ENCODE results near the gene OLIG2.

OLIG2 gene

DNA sequence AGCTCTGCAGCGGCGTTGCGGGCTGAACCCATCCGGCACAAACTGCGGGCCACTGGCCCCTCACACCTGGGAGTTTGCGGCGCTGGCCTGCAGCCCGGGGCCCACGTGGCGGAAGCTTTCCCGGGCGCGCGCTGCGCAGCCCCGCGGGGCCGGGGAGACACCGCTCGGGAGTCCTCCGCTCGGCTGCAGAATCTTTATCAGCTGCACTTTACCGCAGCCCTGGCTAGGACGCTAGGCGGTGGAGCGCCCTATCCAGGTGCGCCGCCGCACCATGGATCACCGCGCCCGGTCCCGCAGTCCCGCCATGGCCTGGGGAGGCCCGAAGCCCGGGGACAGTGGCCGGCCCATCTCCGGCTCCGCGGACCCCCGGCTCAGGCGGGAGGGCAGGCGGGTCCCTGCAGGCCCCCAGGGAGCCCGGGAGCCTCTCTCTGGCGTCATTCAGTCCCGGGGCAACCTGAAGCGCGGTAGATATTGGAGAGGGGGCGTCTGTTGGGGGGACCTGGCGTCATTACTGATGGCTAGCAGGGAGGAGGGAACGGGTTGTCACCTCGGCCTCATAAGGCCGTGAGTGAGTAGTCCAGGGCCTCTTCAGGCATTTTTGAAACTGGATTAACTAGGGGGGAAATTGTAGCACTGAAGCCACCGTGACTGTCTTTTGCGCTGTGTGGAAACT, 5.7 kb upstream of the OLIG2 start:
- H3K27ac ChIP-seq (replicated peaks), result no peak overlapping the region
- no peak for DNase-seq (ENCODE audit: low read depth in 1 of 2, low spot score in 1 of 2)
- no peaks in the 10 kb centered on the region for H3K27me3 ChIP-seq (ENCODE audit: insufficient read depth, poor library complexity, severe bottlenecking)
- no peak overlapping the region for H3K4me3 ChIP-seq (replicated peaks; ENCODE audit: insufficient read depth, low read length)
- TF ChIP-seq GABPA (IDR thresholded peaks at IDR 0.05; ENCODE audit: low read depth), result no peak
- TF ChIP-seq, protein P1, sequence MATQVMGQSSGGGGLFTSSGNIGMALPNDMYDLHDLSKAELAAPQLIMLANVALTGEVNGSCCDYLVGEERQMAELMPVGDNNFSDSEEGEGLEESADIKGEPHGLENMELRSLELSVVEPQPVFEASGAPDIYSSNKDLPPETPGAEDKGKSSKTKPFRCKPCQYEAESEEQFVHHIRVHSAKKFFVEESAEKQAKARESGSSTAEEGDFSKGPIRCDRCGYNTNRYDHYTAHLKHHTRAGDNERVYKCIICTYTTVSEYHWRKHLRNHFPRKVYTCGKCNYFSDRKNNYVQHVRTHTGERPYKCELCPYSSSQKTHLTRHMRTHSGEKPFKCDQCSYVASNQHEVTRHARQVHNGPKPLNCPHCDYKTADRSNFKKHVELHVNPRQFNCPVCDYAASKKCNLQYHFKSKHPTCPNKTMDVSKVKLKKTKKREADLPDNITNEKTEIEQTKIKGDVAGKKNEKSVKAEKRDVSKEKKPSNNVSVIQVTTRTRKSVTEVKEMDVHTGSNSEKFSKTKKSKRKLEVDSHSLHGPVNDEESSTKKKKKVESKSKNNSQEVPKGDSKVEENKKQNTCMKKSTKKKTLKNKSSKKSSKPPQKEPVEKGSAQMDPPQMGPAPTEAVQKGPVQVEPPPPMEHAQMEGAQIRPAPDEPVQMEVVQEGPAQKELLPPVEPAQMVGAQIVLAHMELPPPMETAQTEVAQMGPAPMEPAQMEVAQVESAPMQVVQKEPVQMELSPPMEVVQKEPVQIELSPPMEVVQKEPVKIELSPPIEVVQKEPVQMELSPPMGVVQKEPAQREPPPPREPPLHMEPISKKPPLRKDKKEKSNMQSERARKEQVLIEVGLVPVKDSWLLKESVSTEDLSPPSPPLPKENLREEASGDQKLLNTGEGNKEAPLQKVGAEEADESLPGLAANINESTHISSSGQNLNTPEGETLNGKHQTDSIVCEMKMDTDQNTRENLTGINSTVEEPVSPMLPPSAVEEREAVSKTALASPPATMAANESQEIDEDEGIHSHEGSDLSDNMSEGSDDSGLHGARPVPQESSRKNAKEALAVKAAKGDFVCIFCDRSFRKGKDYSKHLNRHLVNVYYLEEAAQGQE (IDR thresholded peaks at IDR 0.05; ENCODE audit: insufficient replicate concordance, low read depth), result no peak
- no peak for TF ChIP-seq POLR2AphosphoS5 (IDR thresholded peaks at IDR 0.05; ENCODE audit: low read depth)
- no peak for TF ChIP-seq SPI1 (IDR thresholded peaks at IDR 0.05; ENCODE audit: borderline replicate concordance, low read depth)
- TF ChIP-seq, protein P2, sequence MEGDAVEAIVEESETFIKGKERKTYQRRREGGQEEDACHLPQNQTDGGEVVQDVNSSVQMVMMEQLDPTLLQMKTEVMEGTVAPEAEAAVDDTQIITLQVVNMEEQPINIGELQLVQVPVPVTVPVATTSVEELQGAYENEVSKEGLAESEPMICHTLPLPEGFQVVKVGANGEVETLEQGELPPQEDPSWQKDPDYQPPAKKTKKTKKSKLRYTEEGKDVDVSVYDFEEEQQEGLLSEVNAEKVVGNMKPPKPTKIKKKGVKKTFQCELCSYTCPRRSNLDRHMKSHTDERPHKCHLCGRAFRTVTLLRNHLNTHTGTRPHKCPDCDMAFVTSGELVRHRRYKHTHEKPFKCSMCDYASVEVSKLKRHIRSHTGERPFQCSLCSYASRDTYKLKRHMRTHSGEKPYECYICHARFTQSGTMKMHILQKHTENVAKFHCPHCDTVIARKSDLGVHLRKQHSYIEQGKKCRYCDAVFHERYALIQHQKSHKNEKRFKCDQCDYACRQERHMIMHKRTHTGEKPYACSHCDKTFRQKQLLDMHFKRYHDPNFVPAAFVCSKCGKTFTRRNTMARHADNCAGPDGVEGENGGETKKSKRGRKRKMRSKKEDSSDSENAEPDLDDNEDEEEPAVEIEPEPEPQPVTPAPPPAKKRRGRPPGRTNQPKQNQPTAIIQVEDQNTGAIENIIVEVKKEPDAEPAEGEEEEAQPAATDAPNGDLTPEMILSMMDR (IDR thresholded peaks at IDR 0.05; ENCODE audit: insufficient read depth, low read length), result no peak

DNA sequence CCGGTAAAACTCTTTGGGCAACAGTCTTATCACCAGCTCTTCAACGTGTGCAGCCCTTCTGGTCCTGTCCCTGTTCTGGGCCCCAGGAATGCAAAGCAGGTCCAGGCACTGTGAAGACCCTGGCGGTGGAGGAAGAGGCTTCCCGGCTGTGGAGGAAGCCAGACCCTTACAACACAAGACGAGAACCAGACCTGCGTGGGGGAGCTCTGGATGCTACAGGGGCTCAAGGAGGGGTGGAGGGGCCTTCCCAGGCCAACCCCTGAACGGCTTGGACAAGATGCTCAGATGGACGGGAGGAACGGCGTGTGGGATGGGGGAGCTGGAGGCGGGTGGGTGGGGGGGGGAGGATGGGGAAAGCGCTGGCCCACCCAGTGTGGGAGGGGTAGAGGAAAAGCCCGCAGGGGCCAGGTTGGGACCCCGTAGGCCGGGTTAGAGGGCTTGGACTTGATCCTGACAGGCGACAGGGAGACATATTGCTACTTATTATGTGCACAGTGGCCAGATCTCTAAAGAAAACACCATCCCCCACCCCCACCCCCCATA, 5.1 kb upstream of the OLIG2 start:
- Histone ChIP-seq H3K4me3 (replicated peaks; ENCODE audit: insufficient read depth, low read length) (no peak overlapping the region), H3K27ac (replicated peaks) (no peak overlapping the region), H3K27me3 (ENCODE audit: insufficient read depth, poor library complexity, severe bottlenecking) (no peaks in the 10 kb centered on the region)
- DNase-seq (ENCODE audit: low read depth in 1 of 2, low spot score in 1 of 2), result no peak
- TF ChIP-seq, protein P1 (IDR thresholded peaks at IDR 0.05; ENCODE audit: insufficient replicate concordance, low read depth), result no peak
- TF ChIP-seq POLR2AphosphoS5 (IDR thresholded peaks at IDR 0.05; ENCODE audit: low read depth), result no peak
- TF ChIP-seq SPI1 (IDR thresholded peaks at IDR 0.05; ENCODE audit: borderline replicate concordance, low read depth), result no peak
- no peak for TF ChIP-seq GABPA (IDR thresholded peaks at IDR 0.05; ENCODE audit: low read depth)
- TF ChIP-seq, protein P2 (IDR thresholded peaks at IDR 0.05; ENCODE audit: insufficient read depth, low read length), result no peak

DNA sequence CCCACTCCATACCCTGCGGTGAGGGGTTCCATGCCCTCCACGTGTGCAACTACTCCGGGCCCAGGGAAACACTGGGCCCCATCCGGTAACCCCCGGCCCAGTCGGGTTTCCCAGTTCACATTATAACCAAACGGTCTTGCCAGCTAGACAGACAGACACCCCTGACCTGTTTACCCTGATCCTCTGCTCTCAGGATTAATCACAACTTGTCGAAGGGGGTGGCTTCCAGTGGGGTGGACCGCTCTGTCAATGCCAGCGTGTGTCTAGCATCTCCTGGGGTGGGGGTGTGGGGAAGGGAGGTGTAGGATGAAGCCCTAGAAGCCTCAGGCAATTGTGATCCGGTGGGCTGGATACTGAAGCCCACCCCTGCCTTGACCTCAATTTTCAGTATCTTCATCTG, 4.6 kb upstream of the OLIG2 start:
- Histone ChIP-seq H3K27me3 (ENCODE audit: insufficient read depth, poor library complexity, severe bottlenecking) (no peaks in the 10 kb centered on the region), H3K4me3 (replicated peaks; ENCODE audit: insufficient read depth, low read length) (no peak overlapping the region), H3K27ac (replicated peaks) (no peak overlapping the region)
- DNase-seq (ENCODE audit: low read depth in 1 of 2, low spot score in 1 of 2), result no peak
- TF ChIP-seq, protein P2 (IDR thresholded peaks at IDR 0.05; ENCODE audit: insufficient read depth, low read length), result no peak
- no peak for TF ChIP-seq GABPA (IDR thresholded peaks at IDR 0.05; ENCODE audit: low read depth)
- no peak for TF ChIP-seq SPI1 (IDR thresholded peaks at IDR 0.05; ENCODE audit: borderline replicate concordance, low read depth)
- TF ChIP-seq, protein P1 (IDR thresholded peaks at IDR 0.05; ENCODE audit: insufficient replicate concordance, low read depth), result no peak
- no peak for TF ChIP-seq POLR2AphosphoS5 (IDR thresholded peaks at IDR 0.05; ENCODE audit: low read depth)
